K562 (cell line): Measurements from ENCODE around the gene STX12. TPM values are rescaled to one million over a fixed set of nuclear protein-coding genes. Genes with fewer than 3 reads are reported as not detected.

Experiments used
- ATAC-seq: fragments of 200-7000 bp; cut with Tn5 transposase; 3 replicates; pipeline ENCODE4 v1.9.1; 2020; ENCODE audit warnings: moderate library complexity
- BruUV-seq: library from RNA; stranded (reverse); fragments of 400-500 nt; replicated peaks from 2 replicates; lab custom pipeline; 2021; lab: Mats Ljungman, UMichigan
- CTCF ChIA-PET: fragments of 300-600 bp; formaldehyde crosslinking; extraction: SDS; loops from one replicate; lab custom pipeline; 2021; ENCODE audit warnings: low intra/inter-chr PET ratio; lab: Yijun Ruan, JAX
- POLR2A ChIA-PET: fragments of 300-600, 350-650 bp; sonication (Branson Sonifier 250); formaldehyde crosslinking; extraction: SDS; loops from one replicate; lab custom pipeline; 2021; ENCODE audit warnings: antibody characterized with exemption, inconsistent platforms; lab: Yijun Ruan, JAX
- DNase-seq, 4 experiments: peaks; one replicate each; pipeline versions ENCODE4 v3.0.0 to v3.0.0-alpha.2; 2011 to 2018; ENCODE audit warnings: low spot score in 3 of 4, mixed read lengths in 3 of 4; ENCODE audit errors: extremely low read depth in 1 of 4
- FAIRE-seq: peaks from 2 replicates; lab custom pipeline; 2011; peaks lifted over from hg19 to GRCh38; lab: Jason Lieb, UNC
- H2AFZ ChIP-seq: 2 replicates; pipeline ENCODE4 v1.6.0; 2011; ENCODE audit warnings: low read depth, low read length, control low read depth, inconsistent platforms
- H3K27ac ChIP-seq: fragments of 200-600 bp; 3 replicates; pipeline ENCODE4 v1.8.0; 2011; ENCODE audit warnings: low read depth, mild to moderate bottlenecking, control low read depth, inconsistent platforms, low read length, moderate library complexity, mixed read lengths; ENCODE audit errors: extremely low read depth
- H3K27me3 ChIP-seq, 2 experiments: fragments of 300-600 bp in 1 of 2; 2 replicates in 1 of 2; 3 replicates in 1 of 2; pipeline versions ENCODE4 v1.6.0 to v1.8.0; 2011; ENCODE audit warnings: inconsistent platforms in 2 of 2, low read length in 2 of 2, mild to moderate bottlenecking in 1 of 2, mixed read lengths in 1 of 2, moderate library complexity in 1 of 2; ENCODE audit not compliant: control insufficient read depth in 2 of 2, insufficient read depth in 2 of 2
- H3K36me3 ChIP-seq: fragments of 300-600 bp; 3 replicates; pipeline ENCODE4 v1.8.0; 2011; ENCODE audit warnings: mild to moderate bottlenecking, low read length, inconsistent platforms; ENCODE audit not compliant: control insufficient read depth, insufficient read depth
- H3K4me1 ChIP-seq, 2 experiments: fragments of 200-600 bp in 1 of 2; replicated peaks in 1 of 2; 2 replicates in 1 of 2; 3 replicates in 1 of 2; pipeline versions ENCODE4 v1.5.1 to v1.8.0; 2011; ENCODE audit warnings: inconsistent platforms in 2 of 2, low read length in 2 of 2, mild to moderate bottlenecking in 1 of 2, mixed read lengths in 1 of 2, moderate library complexity in 1 of 2; ENCODE audit not compliant: control insufficient read depth in 2 of 2, insufficient read depth in 2 of 2
- H3K4me2 ChIP-seq: 2 replicates; pipeline ENCODE4 v1.6.1; 2011; ENCODE audit warnings: low read length, control low read depth, inconsistent platforms, mixed read lengths; ENCODE audit not compliant: insufficient read depth
- H3K4me3 ChIP-seq: fragments of 200-600 bp; sonication (generic), shearing (Covaris generic); 2 replicates; pipeline ENCODE4 v1.5.1; 2016; ENCODE audit warnings: control low read depth, inconsistent platforms
- H3K79me2 ChIP-seq: fragments of 200-600 bp; 3 replicates; pipeline ENCODE4 v1.8.0; 2011; ENCODE audit warnings: low read length, inconsistent platforms; ENCODE audit not compliant: control insufficient read depth, insufficient read depth
- H3K9ac ChIP-seq, 2 experiments: 2 replicates each; pipeline versions ENCODE4 v1.6.0 to v1.6.1; 2011; ENCODE audit warnings: low read depth in 2 of 2, low read length in 2 of 2, control low read depth in 1 of 2, inconsistent platforms in 1 of 2, mild to moderate bottlenecking in 1 of 2, mixed read lengths in 1 of 2; ENCODE audit not compliant: insufficient read depth in 1 of 2
- H3K9me1 ChIP-seq: one replicate; pipeline ENCODE4 v1.6.0; 2011; ENCODE audit warnings: inconsistent platforms, mild to moderate bottlenecking, low read length, moderate library complexity; ENCODE audit not compliant: control insufficient read depth, insufficient read depth
- H3K9me3 ChIP-seq: replicated peaks from 2 replicates; pipeline ENCODE4 v1.5.1; 2011; ENCODE audit warnings: low read depth, low read length, inconsistent platforms; ENCODE audit not compliant: control insufficient read depth, insufficient read depth
- H4K20me1 ChIP-seq: replicated peaks from 2 replicates; pipeline ENCODE4 v1.6.1; 2011; ENCODE audit warnings: low read length, inconsistent platforms, mixed read lengths; ENCODE audit not compliant: control insufficient read depth, insufficient read depth
- COPS2 ChIP-seq: fragments of 450-650 bp; conservative IDR thresholded peaks from 2 replicates; pipeline ENCODE4 v1.6.1; 2016; ENCODE audit warnings: mild to moderate bottlenecking, moderate library complexity
- KLF1 ChIP-seq: fragments of 450-650 bp; IDR thresholded peaks from 2 replicates; pipeline ENCODE4 v1.6.1; 2016; ENCODE audit warnings: missing genetic modification characterization, missing compliant biosample characterization
- MCM3 ChIP-seq: fragments of 450-650 bp; IDR thresholded peaks from 2 replicates; pipeline ENCODE4 v1.6.1; 2016
- PRDM10 ChIP-seq: fragments of 450-650 bp; IDR thresholded peaks from 2 replicates; pipeline ENCODE4 v1.6.1; 2018; ENCODE audit not compliant: partially characterized antibody
- SNAPC5 ChIP-seq: fragments of 250-450 bp; sonication (Bioruptor Pico); IDR thresholded peaks from 2 replicates; pipeline ENCODE4 v1.8.0; 2021; ENCODE audit warnings: moderate library complexity, mild to moderate bottlenecking, inconsistent platforms
- TSHZ1 ChIP-seq: fragments of 250-450 bp; sonication (Bioruptor Pico); IDR thresholded peaks from 2 replicates; pipeline ENCODE4 v1.4.0; 2020; ENCODE audit warnings: mild to moderate bottlenecking, moderate library complexity
- ZNF212 ChIP-seq: fragments of 450-650 bp; formaldehyde crosslinking; IDR thresholded peaks from 2 replicates; pipeline ENCODE4 v1.4.0; 2020; ENCODE audit warnings: mild to moderate bottlenecking
- ZNF57 ChIP-seq: fragments of 450-650 bp; formaldehyde crosslinking; IDR thresholded peaks from 2 replicates; pipeline ENCODE4 v1.4.0; 2020; ENCODE audit warnings: mild to moderate bottlenecking, moderate library complexity
- ZNF778 ChIP-seq: fragments of 450-650 bp; formaldehyde crosslinking; IDR thresholded peaks from 2 replicates; pipeline ENCODE4 v1.4.0; 2020; ENCODE audit warnings: mild to moderate bottlenecking, moderate library complexity
- in situ Hi-C: fragments of 300-500 bp; cut with MboI; formaldehyde crosslinking; loops from 4 replicates; pipeline ENCODE4 v1.15.0; 2018; ENCODE audit warnings: inconsistent platforms, mixed read lengths
- intact Hi-C: fragments of 100-400 bp; cut with micrococcal nuclease; formaldehyde crosslinking; loops from 2 replicates; pipeline ENCODE4 v1.14.2; 2022
- polyA plus RNA-seq, 8 experiments: library from polyadenylated mRNA; depleted of rRNA in 4 of 8; stranded (reverse) in 5 of 8; unstranded in 3 of 8; fragments of >200 nt; fragmentation: Nextera tagmentation in 2 of 8; fragmentation: Illumina TruSeq in 1 of 8; extraction: Ambion mirVana in 2 of 8; extraction: Trizol in 1 of 8; gene quantifications; 2 replicates each; pipeline versions ENCODE4 v1.2.1 to v1.2.3, GENCODE V29; 2011 to 2014; ENCODE audit warnings: inconsistent platforms in 1 of 8, missing spikeins in 1 of 8
- total RNA-seq, 7 experiments: library from RNA; depleted of rRNA in 6 of 7; stranded (reverse); fragments of >200 nt in 6 of 7; fragmentation: Illumina TruSeq in 2 of 7; extraction: Trizol in 2 of 7; gene quantifications; 2 replicates each; pipeline versions ENCODE4 v1.2.1 to v1.2.3, GENCODE V29; 2011 to 2021; ENCODE audit warnings: low replicate concordance in 1 of 7

Gene STX12
- total and polyA plus RNA-seq, 9 of the 15 experiments (the other 6 are each of a cell fraction or from before 2014, with no cell fraction given): 16.9 to 31.3 (median 25.7) TPM

DNA sequence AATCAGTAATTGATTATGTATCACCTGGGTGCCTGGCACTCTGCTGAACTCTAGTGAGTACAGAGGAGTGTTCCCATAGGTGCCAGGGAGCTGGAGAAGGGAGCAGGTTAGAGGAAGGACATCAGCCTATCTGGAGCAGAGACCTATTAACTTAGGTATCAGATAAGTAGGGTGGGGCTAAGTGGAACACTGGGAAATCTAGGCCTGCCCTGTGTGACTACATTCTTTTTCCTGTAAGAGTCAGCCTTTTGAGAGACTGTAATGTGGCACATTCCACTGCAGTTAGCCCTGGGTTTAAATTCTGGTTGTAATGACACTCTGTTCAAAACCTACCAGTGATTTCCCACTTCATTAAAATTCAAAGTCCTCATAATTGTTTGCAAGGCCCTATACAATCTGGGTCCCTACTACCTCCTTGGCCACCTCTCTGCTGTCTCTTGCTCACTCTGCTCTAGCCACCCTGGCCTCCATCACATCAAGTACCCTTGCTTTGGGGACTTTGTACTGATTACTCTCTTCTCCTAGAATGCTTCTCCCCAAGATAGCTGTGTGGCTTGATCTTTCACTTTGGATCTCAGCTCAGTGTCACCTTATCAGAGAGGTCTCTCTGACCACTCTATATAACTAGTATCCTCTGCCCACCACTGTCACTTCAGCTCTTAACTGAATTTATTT, 12.9 kb downstream of the STX12 start (continued):
- TF ChIP-seq PRDM10 (peak; percentile 11), COPS2 (no peak), SNAPC5 (CRISPR knock-in tag) (no peak)

DNA sequence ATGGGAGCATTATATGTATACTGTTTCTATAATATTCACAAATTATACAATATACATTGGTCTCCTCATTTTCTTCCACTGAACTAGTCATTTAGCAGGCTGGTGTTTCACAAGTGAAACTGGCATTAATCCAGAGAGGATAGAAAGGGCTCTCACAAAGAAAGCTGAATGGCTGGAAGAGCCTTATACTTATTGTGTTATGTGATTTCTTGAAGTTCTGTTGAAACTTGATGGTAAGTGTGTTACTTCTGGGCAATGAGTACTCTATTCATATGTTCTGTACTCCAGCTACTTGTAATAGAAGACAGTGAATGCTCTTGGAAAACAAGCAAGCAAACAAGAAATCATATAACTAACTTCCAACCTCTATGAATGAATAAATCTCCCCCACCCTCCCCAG, 14.9 kb downstream of the STX12 start:
- Histone ChIP-seq H3K4me1 (peaks cover 7 to 18% of the 10 kb centered on the region in 2 experiments), H3K9me3 (peaks cover 3% of the 10 kb centered on the region; the same call in 1 of the 2 replicates), H3K27me3 (no peaks in the 10 kb centered on the region), H3K9ac (no peak overlapping the region), H3K36me3 (peaks cover 22% of the 10 kb centered on the region), H3K4me3 (no peak overlapping the region), H4K20me1 (peaks cover 6% of the 10 kb centered on the region; the same call in 1 of the 2 replicates), H3K27ac (no peak overlapping the region), H3K79me2 (peaks cover 27% of the 10 kb centered on the region), H2AFZ (no peak overlapping the region), H3K9me1 (peaks cover 5% of the 10 kb centered on the region), H3K4me2 (no peak overlapping the region)
- FAIRE-seq (no peak), ATAC-seq (no peak), DNase-seq (no peak)
- intact Hi-C loops (no loop called here), in situ Hi-C loops (no loop called here)
- BruUV-seq: no TSS peak
- POLR2A ChIA-PET: no interaction called here
- CTCF ChIA-PET: no interaction called here
- TF ChIP-seq KLF1: no peak
- TF ChIP-seq ZNF778 (CRISPR knock-in tag): no peak
- no peak for TF ChIP-seq PRDM10
- no peak for TF ChIP-seq TSHZ1 (CRISPR knock-in tag)
- TF ChIP-seq ZNF57 (CRISPR knock-in tag): no peak
- TF ChIP-seq ZNF212 (CRISPR knock-in tag): no peak
- no peak for TF ChIP-seq MCM3
